ENCODE measurements around the gene SLC22A8. TPM values are rescaled to one million over a fixed set of nuclear protein-coding genes. Genes with fewer than 3 reads are reported as not detected.

Gene SLC22A8
- total RNA-seq, 1 donor from 2014 or later = not detected

GRCh38 chr11:63001456-63001855 lies 14.2 kb downstream of the SLC22A8 start:
- no peak overlapping the region for H3K4me3 Mint-ChIP-seq
- TF ChIP-seq, protein P1, sequence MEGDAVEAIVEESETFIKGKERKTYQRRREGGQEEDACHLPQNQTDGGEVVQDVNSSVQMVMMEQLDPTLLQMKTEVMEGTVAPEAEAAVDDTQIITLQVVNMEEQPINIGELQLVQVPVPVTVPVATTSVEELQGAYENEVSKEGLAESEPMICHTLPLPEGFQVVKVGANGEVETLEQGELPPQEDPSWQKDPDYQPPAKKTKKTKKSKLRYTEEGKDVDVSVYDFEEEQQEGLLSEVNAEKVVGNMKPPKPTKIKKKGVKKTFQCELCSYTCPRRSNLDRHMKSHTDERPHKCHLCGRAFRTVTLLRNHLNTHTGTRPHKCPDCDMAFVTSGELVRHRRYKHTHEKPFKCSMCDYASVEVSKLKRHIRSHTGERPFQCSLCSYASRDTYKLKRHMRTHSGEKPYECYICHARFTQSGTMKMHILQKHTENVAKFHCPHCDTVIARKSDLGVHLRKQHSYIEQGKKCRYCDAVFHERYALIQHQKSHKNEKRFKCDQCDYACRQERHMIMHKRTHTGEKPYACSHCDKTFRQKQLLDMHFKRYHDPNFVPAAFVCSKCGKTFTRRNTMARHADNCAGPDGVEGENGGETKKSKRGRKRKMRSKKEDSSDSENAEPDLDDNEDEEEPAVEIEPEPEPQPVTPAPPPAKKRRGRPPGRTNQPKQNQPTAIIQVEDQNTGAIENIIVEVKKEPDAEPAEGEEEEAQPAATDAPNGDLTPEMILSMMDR (IDR thresholded peaks at IDR 0.05) = no peak
- no peak for TF ChIP-seq EZH2phosphoT487 (IDR thresholded peaks at IDR 0.05)
- no peak for TF ChIP-seq EZH2 (IDR thresholded peaks at IDR 0.05)
- no peaks in the 10 kb centered on the region for H3K9me3 Mint-ChIP-seq
- H3K4me2 ChIP-seq = no peak overlapping the region
- no peaks in the 10 kb centered on the region for H3K27me3 ChIP-seq
- H3K27me3 Mint-ChIP-seq (ENCODE audit: insufficient read depth, low read depth) = peaks cover 9% of the 10 kb centered on the region
- H3K4me1 Mint-ChIP-seq = peaks cover 15% of the 10 kb centered on the region
- no peak overlapping the region for H3K27ac Mint-ChIP-seq
- no peaks in the 10 kb centered on the region for H3F3A ChIP-seq (ENCODE audit: low read depth)
- no peaks in the 10 kb centered on the region for H3K36me3 ChIP-seq
- no peak overlapping the region for H3K9ac ChIP-seq
- H3K36me3 Mint-ChIP-seq = no peaks in the 10 kb centered on the region
- H3K4me1 ChIP-seq = peaks cover 4% of the 10 kb centered on the region
- no peak overlapping the region for H2AFZ ChIP-seq (replicated peaks)
- no peaks in the 10 kb centered on the region for H4K20me1 ChIP-seq (ENCODE audit: low read depth)
- no peaks in the 10 kb centered on the region for H3K79me2 ChIP-seq (ENCODE audit: low read depth)
- H3K9me3 ChIP-seq (ENCODE audit: low read depth) = no peaks in the 10 kb centered on the region
- H3K27ac ChIP-seq = no peak overlapping the region
- no peak overlapping the region for H3K4me3 ChIP-seq
- no peak for DNase-seq (ENCODE audit: low spot score)

DNA sequence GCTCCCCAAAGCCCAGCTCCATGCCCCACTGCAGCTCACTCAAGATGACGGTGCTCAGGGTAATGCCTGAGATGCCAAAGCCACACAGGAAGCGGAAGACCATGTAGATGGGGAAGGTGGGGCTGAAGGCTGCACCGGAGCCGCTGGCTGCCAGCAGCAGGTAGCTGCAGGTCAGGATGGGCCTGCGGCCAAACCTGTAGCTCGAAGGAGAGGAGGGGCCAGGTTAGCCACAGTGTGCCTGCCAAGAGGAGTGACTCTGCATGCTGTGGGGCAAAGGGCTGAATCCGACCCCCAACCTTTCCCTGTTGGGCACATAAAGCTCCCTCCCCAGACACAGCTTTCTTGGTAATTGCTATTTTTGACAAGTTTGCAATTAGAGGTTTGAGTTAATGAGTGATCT lies 16.0 kb downstream of the SLC22A8 start:
- H3K27me3 Mint-ChIP-seq (ENCODE audit: insufficient read depth, low read depth) = peaks cover 13% of the 10 kb centered on the region
- H2AFZ ChIP-seq (replicated peaks) = no peak overlapping the region
- TF ChIP-seq EZH2phosphoT487 (IDR thresholded peaks at IDR 0.05) = no peak
- TF ChIP-seq, protein P1 (IDR thresholded peaks at IDR 0.05) = no peak
- no peak for TF ChIP-seq EZH2 (IDR thresholded peaks at IDR 0.05)

GRCh38 chr11:62999156-62999555 lies 16.5 kb downstream of the SLC22A8 start:
- H3K27me3 Mint-ChIP-seq (ENCODE audit: insufficient read depth, low read depth) = peaks cover 16% of the 10 kb centered on the region
- H3K9me3 Mint-ChIP-seq = no peaks in the 10 kb centered on the region
- Histone ChIP-seq H3K4me2 (no peak overlapping the region), H3F3A (ENCODE audit: low read depth) (no peaks in the 10 kb centered on the region), H3K9me3 (ENCODE audit: low read depth) (no peaks in the 10 kb centered on the region), H3K9ac (no peak overlapping the region), H2AFZ (replicated peaks) (no peak overlapping the region), H3K4me3 (no peak overlapping the region), H3K79me2 (ENCODE audit: low read depth) (no peaks in the 10 kb centered on the region), H3K36me3 (no peaks in the 10 kb centered on the region), H3K27me3 (no peaks in the 10 kb centered on the region), H3K27ac (no peak overlapping the region), H4K20me1 (ENCODE audit: low read depth) (no peaks in the 10 kb centered on the region), H3K4me1 (peaks cover 4% of the 10 kb centered on the region)
- no peak overlapping the region for H3K4me3 Mint-ChIP-seq
- no peak for DNase-seq (ENCODE audit: low spot score)
- H3K36me3 Mint-ChIP-seq = no peaks in the 10 kb centered on the region
- no peak overlapping the region for H3K27ac Mint-ChIP-seq
- H3K4me1 Mint-ChIP-seq = peaks cover 15% of the 10 kb centered on the region
- TF ChIP-seq EZH2 (IDR thresholded peaks at IDR 0.05) (no peak), EZH2phosphoT487 (IDR thresholded peaks at IDR 0.05) (no peak)
- TF ChIP-seq, protein P1 (IDR thresholded peaks at IDR 0.05) = no peak

More for the DNA sequence above, 16.0 kb downstream of the SLC22A8 start:
- H3K27me3 ChIP-seq = no peaks in the 10 kb centered on the region
- no peaks in the 10 kb centered on the region for H4K20me1 ChIP-seq (ENCODE audit: low read depth)
- no peaks in the 10 kb centered on the region for H3K9me3 Mint-ChIP-seq
- H3K4me1 Mint-ChIP-seq = peaks cover 15% of the 10 kb centered on the region
- no peaks in the 10 kb centered on the region for H3K9me3 ChIP-seq (ENCODE audit: low read depth)
- no peak overlapping the region for H3K9ac ChIP-seq
- H3F3A ChIP-seq (ENCODE audit: low read depth) = no peaks in the 10 kb centered on the region
- H3K27ac ChIP-seq = no peak overlapping the region
- H3K79me2 ChIP-seq (ENCODE audit: low read depth) = no peaks in the 10 kb centered on the region
- no peak overlapping the region for H3K27ac Mint-ChIP-seq
- H3K4me2 ChIP-seq = no peak overlapping the region
- no peak for DNase-seq (ENCODE audit: low spot score)
- H3K36me3 Mint-ChIP-seq = no peaks in the 10 kb centered on the region
- H3K4me3 Mint-ChIP-seq = no peak overlapping the region
- peaks cover 4% of the 10 kb centered on the region for H3K4me1 ChIP-seq
- no peak overlapping the region for H3K4me3 ChIP-seq
- no peaks in the 10 kb centered on the region for H3K36me3 ChIP-seq

All from neural progenitor cell (in vitro differentiated cells).